IMR-90 (cell line): ENCODE results near the gene CD44. TPM values are rescaled to one million over a fixed set of nuclear protein-coding genes. Genes with fewer than 3 reads are reported as not detected.

Experiments used
- ATAC-seq: fragments of 200-7000 bp; cut with Tn5 transposase; 2 replicates; pipeline ENCODE4 v1.9.1; 2020; ENCODE audit warnings: low read depth, mild to moderate bottlenecking, moderate library complexity
- BruUV-seq: library from RNA; stranded (reverse); fragments of 400-500 nt; replicated peaks from 2 replicates; lab custom pipeline; 2021; lab: Mats Ljungman, UMichigan
- CTCF ChIA-PET: fragments of 300-600 bp; formaldehyde crosslinking; extraction: SDS; loops from one replicate; lab custom pipeline; 2021; ENCODE audit warnings: antibody characterized with exemption; lab: Yijun Ruan, JAX
- POLR2A ChIA-PET: fragments of 300-600 bp; sonication (Branson Sonifier 250); formaldehyde crosslinking; loops from one replicate; lab custom pipeline; 2022; ENCODE audit warnings: antibody characterized with exemption; ENCODE audit not compliant: unreplicated experiment; lab: Charles Lee
- DNase-seq: peaks from one replicate; pipeline ENCODE4 v3.0.0; 2013
- H2AFZ ChIP-seq: replicated peaks from 2 replicates; pipeline ENCODE3; 2013; ENCODE audit warnings: low read length, mild to moderate bottlenecking; ENCODE audit not compliant: poor library complexity
- H2AK5ac ChIP-seq: 2 replicates; pipeline ENCODE4 v1.6.1; 2013; ENCODE audit warnings: low read depth, low read length, inconsistent platforms
- H2AK9ac ChIP-seq: replicated peaks from 2 replicates; pipeline ENCODE3; 2013; ENCODE audit warnings: mild to moderate bottlenecking, low read depth, low read length, moderate library complexity; ENCODE audit not compliant: poor library complexity
- H2BK120ac ChIP-seq: 2 replicates; pipeline ENCODE4 v1.6.1; 2013; ENCODE audit warnings: low read depth, low read length, inconsistent platforms
- H2BK15ac ChIP-seq: 3 replicates; pipeline ENCODE4 v1.6.1; 2013; ENCODE audit warnings: low read depth, low read length, inconsistent platforms
- H2BK20ac ChIP-seq: 2 replicates; pipeline ENCODE4 v1.6.1; 2013; ENCODE audit warnings: low read depth, mild to moderate bottlenecking, inconsistent platforms, low read length, moderate library complexity
- H2BK5ac ChIP-seq: 2 replicates; pipeline ENCODE4 v1.6.1; 2013; ENCODE audit warnings: mild to moderate bottlenecking, low read depth, low read length, inconsistent platforms; ENCODE audit not compliant: poor library complexity, severe bottlenecking
- H3K14ac ChIP-seq: replicated peaks from 2 replicates; pipeline ENCODE4 v1.6.1; 2013; ENCODE audit warnings: low read depth, low read length, inconsistent platforms
- H3K18ac ChIP-seq: 2 replicates; pipeline ENCODE4 v1.6.1; 2013; ENCODE audit warnings: low read depth, low read length, control low read depth
- H3K23ac ChIP-seq: 2 replicates; pipeline ENCODE4 v1.6.1; 2013; ENCODE audit warnings: low read depth, low read length, inconsistent platforms
- H3K27ac ChIP-seq: 2 replicates; pipeline ENCODE4 v1.5.1; 2013; ENCODE audit warnings: mild to moderate bottlenecking, control low read depth, low read length; ENCODE audit not compliant: insufficient read depth
- H3K27me3 ChIP-seq: 2 replicates; pipeline ENCODE4 v1.6.1; 2013; ENCODE audit warnings: low read length; ENCODE audit not compliant: control insufficient read depth, insufficient read depth
- H3K36me3 ChIP-seq: 2 replicates; pipeline ENCODE4 v1.6.1; 2013; ENCODE audit warnings: low read length, mixed read lengths; ENCODE audit not compliant: control insufficient read depth, insufficient read depth
- H3K4ac ChIP-seq: 2 replicates; pipeline ENCODE4 v1.6.1; 2013; ENCODE audit warnings: low read depth, low read length, inconsistent platforms
- H3K4me1 ChIP-seq: 2 replicates; pipeline ENCODE4 v1.6.1; 2013; ENCODE audit warnings: low read length, mixed read lengths; ENCODE audit not compliant: control insufficient read depth, insufficient read depth
- H3K4me2 ChIP-seq: 2 replicates; pipeline ENCODE4 v1.6.1; 2013; ENCODE audit warnings: low read depth, mild to moderate bottlenecking, control low read depth, low read length, moderate library complexity
- H3K4me3 ChIP-seq: 2 replicates; pipeline ENCODE4 v1.5.1; 2013; ENCODE audit warnings: low read depth, mild to moderate bottlenecking, control low read depth, low read length, moderate library complexity; ENCODE audit not compliant: insufficient read depth
- H3K56ac ChIP-seq: 2 replicates; pipeline ENCODE4 v1.6.1; 2013; ENCODE audit warnings: low read length, inconsistent platforms; ENCODE audit not compliant: insufficient read depth; ENCODE audit errors: extremely low read depth
- H3K79me1 ChIP-seq, 2 experiments: 2 replicates each; pipeline ENCODE4 v1.6.1; 2013; ENCODE audit warnings: low read length in 2 of 2, inconsistent platforms in 1 of 2, low read depth in 1 of 2
- H3K9ac ChIP-seq: 2 replicates; pipeline ENCODE4 v1.6.1; 2013; ENCODE audit warnings: low read depth, low read length, control low read depth
- H3K9me1 ChIP-seq: 2 replicates; pipeline ENCODE4 v1.6.1; 2013; ENCODE audit warnings: low read length, inconsistent platforms; ENCODE audit not compliant: insufficient read depth
- H3K9me3 ChIP-seq: 2 replicates; pipeline ENCODE4 v1.6.1; 2013; ENCODE audit warnings: low read length; ENCODE audit not compliant: control insufficient read depth, insufficient read depth
- H4K20me1 ChIP-seq: 2 replicates; pipeline ENCODE4 v1.6.1; 2013; ENCODE audit warnings: low read length, inconsistent platforms; ENCODE audit not compliant: insufficient read depth
- H4K5ac ChIP-seq: 2 replicates; pipeline ENCODE4 v1.6.1; 2013; ENCODE audit warnings: mild to moderate bottlenecking, low read depth, low read length, control low read depth
- H4K8ac ChIP-seq, 2 experiments: 2 replicates each; pipeline ENCODE4 v1.6.1; 2013; ENCODE audit warnings: low read depth in 2 of 2, low read length in 2 of 2, control low read depth in 1 of 2, inconsistent platforms in 1 of 2
- H4K91ac ChIP-seq: 2 replicates; pipeline ENCODE4 v1.6.1; 2013; ENCODE audit warnings: low read depth, low read length, inconsistent platforms; ENCODE audit not compliant: insufficient read depth
- MAFK ChIP-seq: IDR thresholded peaks from 2 replicates; pipeline ENCODE4 v1.6.1; 2012; ENCODE audit warnings: low read depth, low read length, improper control_type of control experiment
- WGBS, 2 experiments: methylation state at CpG; one replicate each; pipeline versions ENCODE4 v1.1.5 to v1.1.7; 2013; ENCODE audit warnings: missing lambda C conversion rate in 2 of 2; ENCODE audit not compliant: insufficient read length in 1 of 2; ENCODE audit errors: extremely low coverage in 2 of 2; 5-methylcytosine and 5-hydroxymethylcytosine counted together
- dilution Hi-C: fragments of 300-500 bp; cut with HindIII; formaldehyde crosslinking; loops from one replicate; pipeline ENCODE4 v1.14.3; 2018; ENCODE audit warnings: low sequenced_read_pairs; ENCODE audit not compliant: unreplicated experiment
- in situ Hi-C: fragments of 300-500 bp; cut with MboI; formaldehyde crosslinking; loops from 3 replicates; pipeline ENCODE4 v1.14.3; 2019; ENCODE audit warnings: low sequenced_read_pairs, inconsistent platforms, mixed read lengths
- intact Hi-C: fragments of 100-400 bp; cut with micrococcal nuclease; formaldehyde crosslinking; loops from 2 replicates; pipeline ENCODE4 v1.10.0; 2022
- polyA plus RNA-seq, 3 experiments: library from polyadenylated mRNA; depleted of rRNA; stranded (reverse); fragments of >200 nt; gene quantifications; 2 replicates each; pipeline ENCODE4 v1.2.3, GENCODE V29; 2012; ENCODE audit warnings: low replicate concordance in 1 of 3
- total RNA-seq: library from RNA; depleted of rRNA; stranded (reverse); fragments of >200 nt; gene quantifications from 2 replicates; pipeline ENCODE4 v1.2.3, GENCODE V29; 2012
- TF ChIP-seq, protein P1 (sequence below): conservative IDR thresholded peaks from 2 replicates; pipeline ENCODE4 v1.5.1; 2012; ENCODE audit warnings: mild to moderate bottlenecking, low read depth, low read length, improper control_type of control experiment

The CD44 gene
- total and polyA plus RNA-seq, 2 of the 4 experiments (the other 2 are of a cell fraction): 357 to 947 TPM

DNA sequence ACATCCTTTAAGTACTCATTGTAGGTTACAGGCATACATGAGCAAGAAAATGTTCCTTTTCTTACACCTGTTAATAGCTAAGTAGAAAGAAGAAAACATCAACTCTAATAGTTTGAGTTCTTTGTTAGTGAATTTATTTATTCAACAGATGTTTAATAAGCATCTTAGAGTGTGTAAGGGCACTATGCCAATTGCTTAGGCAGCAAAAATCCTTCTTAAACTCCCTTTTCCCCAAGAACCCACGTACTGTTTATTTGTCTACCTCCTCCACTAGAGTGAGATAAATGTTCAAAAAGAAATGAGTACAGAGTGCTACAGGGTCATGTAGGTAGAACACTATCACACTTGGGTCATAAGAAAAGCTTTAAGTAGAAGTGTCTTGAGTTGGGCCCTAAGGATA, 131.4 kb downstream of the CD44 start:
- Histone ChIP-seq H3K4me3 (no peak overlapping the region), H3K4me1 (peaks cover 6% of the 10 kb centered on the region), H3K18ac (no peak overlapping the region), H2BK20ac (no peak overlapping the region), H2AK5ac (no peak overlapping the region), H2BK5ac (no peak overlapping the region), H3K4ac (no peak overlapping the region), H3K9me3 (no peaks in the 10 kb centered on the region), H2BK120ac (no peak overlapping the region), H2AK9ac (no peak overlapping the region), H3K9me1 (peaks cover 6% of the 10 kb centered on the region; the same call in 1 of the 2 replicates), H3K23ac (no peak overlapping the region), H3K27ac (no peak overlapping the region), H2BK15ac (no peak overlapping the region), H3K9ac (no peak overlapping the region), H3K27me3 (no peaks in the 10 kb centered on the region), H4K8ac (no peak overlapping the region), H2AFZ (no peak overlapping the region), H3K79me1 (peaks cover 0 to 3% of the 10 kb centered on the region in 2 experiments; a peak in 2 of 4 replicates), H4K5ac (no peak overlapping the region), H4K20me1 (no peaks in the 10 kb centered on the region), H3K4me2 (no peak overlapping the region), H4K91ac (no peak overlapping the region), H3K36me3 (no peaks in the 10 kb centered on the region), H3K14ac (no peak overlapping the region), H3K56ac (no peak overlapping the region)
- BruUV-seq: no TSS peak
- no CpG with 5 or more reads among the region's 1 CpG for WGBS, 2 experiments
- in situ Hi-C loops (no loop called here), intact Hi-C loops (no loop called here), dilution Hi-C loops (no loop called here)
- ATAC-seq (no peak), DNase-seq (peak; percentile 26)
- POLR2A ChIA-PET: no interaction called here
- CTCF ChIA-PET: no interaction called here
- peak; percentile 51; the same call in 1 of the 2 replicates for TF ChIP-seq MAFK
- TF ChIP-seq, protein P1, sequence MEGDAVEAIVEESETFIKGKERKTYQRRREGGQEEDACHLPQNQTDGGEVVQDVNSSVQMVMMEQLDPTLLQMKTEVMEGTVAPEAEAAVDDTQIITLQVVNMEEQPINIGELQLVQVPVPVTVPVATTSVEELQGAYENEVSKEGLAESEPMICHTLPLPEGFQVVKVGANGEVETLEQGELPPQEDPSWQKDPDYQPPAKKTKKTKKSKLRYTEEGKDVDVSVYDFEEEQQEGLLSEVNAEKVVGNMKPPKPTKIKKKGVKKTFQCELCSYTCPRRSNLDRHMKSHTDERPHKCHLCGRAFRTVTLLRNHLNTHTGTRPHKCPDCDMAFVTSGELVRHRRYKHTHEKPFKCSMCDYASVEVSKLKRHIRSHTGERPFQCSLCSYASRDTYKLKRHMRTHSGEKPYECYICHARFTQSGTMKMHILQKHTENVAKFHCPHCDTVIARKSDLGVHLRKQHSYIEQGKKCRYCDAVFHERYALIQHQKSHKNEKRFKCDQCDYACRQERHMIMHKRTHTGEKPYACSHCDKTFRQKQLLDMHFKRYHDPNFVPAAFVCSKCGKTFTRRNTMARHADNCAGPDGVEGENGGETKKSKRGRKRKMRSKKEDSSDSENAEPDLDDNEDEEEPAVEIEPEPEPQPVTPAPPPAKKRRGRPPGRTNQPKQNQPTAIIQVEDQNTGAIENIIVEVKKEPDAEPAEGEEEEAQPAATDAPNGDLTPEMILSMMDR: no peak
